Memory B cell (primary cell): Measurements from ENCODE around the gene PTEN.
"Not testable (repeated sequence)": the region's sequence is repeated elsewhere in the genome, so short reads cannot be mapped to it uniquely, and the experiment has no call there.

Experiments used
- ATAC-seq: fragments of 150-1000 bp; cut with Tn5 transposase; 2 replicates; pipeline ENCODE4 v1.10.0; 2021; ENCODE audit warnings: low read depth, mild to moderate bottlenecking, moderate library complexity
- DNase-seq, 2 donors: peaks; one replicate each; pipeline ENCODE4 v3.0.0; 2022; ENCODE audit warnings: low spot score in 2 of 2
- H3K27ac Mint-ChIP-seq: one replicate; pipeline ENCODE4 v1.8.0; 2022; ENCODE audit warnings: mild to moderate bottlenecking, moderate library complexity, mixed read lengths
- H3K27me3 Mint-ChIP-seq: one replicate; pipeline ENCODE4 v1.8.0; 2022; ENCODE audit warnings: mixed read lengths
- H3K36me3 Mint-ChIP-seq: one replicate; pipeline ENCODE4 v1.8.0; 2022; ENCODE audit warnings: mild to moderate bottlenecking, mixed read lengths
- H3K4me1 Mint-ChIP-seq: one replicate; pipeline ENCODE4 v1.8.0; 2022; ENCODE audit warnings: mixed read lengths
- H3K4me3 Mint-ChIP-seq: one replicate; pipeline ENCODE4 v1.8.0; 2022; ENCODE audit warnings: mild to moderate bottlenecking, moderate library complexity, mixed read lengths
- H3K9me3 Mint-ChIP-seq: one replicate; pipeline ENCODE4 v1.8.0; 2022; ENCODE audit warnings: mixed read lengths

The PTEN gene

DNA sequence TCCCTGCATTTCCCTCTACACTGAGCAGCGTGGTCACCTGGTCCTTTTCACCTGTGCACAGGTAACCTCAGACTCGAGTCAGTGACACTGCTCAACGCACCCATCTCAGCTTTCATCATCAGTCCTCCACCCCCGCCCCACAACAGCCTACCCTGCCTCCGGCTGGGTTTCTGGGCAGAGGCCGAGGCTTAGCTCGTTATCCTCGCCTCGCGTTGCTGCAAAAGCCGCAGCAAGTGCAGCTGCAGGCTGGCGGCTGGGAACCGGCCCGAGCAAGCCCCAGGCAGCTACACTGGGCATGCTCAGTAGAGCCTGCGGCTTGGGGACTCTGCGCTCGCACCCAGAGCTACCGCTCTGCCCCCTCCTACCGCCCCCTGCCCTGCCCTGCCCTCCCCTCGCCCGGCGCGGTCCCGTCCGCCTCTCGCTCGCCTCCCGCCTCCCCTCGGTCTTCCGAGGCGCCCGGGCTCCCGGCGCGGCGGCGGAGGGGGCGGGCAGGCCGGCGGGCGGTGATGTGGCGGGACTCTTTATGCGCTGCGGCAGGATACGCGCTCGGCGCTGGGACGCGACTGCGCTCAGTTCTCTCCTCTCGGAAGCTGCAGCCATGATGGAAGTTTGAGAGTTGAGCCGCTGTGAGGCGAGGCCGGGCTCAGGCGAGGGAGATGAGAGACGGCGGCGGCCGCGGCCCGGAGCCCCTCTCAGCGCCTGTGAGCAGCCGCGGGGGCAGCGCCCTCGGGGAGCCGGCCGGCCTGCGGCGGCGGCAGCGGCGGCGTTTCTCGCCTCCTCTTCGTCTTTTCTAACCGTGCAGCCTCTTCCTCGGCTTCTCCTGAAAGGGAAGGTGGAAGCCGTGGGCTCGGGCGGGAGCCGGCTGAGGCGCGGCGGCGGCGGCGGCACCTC lies at the start of gene PTEN, which contains the start of gene KLLN:
TSS of gene PTEN (plus strand) at position 573 of the 891 bp plus-strand sequence. CDS start 845 bp downstream, outside the sequence.
TSS of gene KLLN (minus strand) at position 481 of the 891 bp plus-strand sequence. CDS start 1,046 bp downstream, outside the sequence.
- peak; percentile 81 to 82 for DNase-seq
- H3K4me1 Mint-ChIP-seq = peaks cover 31% of the 10 kb centered on the region
- H3K4me3 Mint-ChIP-seq = peak within 1 kb of the TSS; percentile 97
- H3K27me3 Mint-ChIP-seq = no peaks in the 10 kb centered on the region
- peak within 1 kb of the TSS; percentile 93 for H3K27ac Mint-ChIP-seq
- peaks cover 5% of the 10 kb centered on the region for H3K36me3 Mint-ChIP-seq
- H3K9me3 Mint-ChIP-seq = no peaks in the 10 kb centered on the region
- peak; percentile 42 for ATAC-seq

- no peak for DNase-seq
- no peaks in the 10 kb centered on the region for H3K27me3 Mint-ChIP-seq
- no peak for ATAC-seq
- H3K9me3 Mint-ChIP-seq = no peaks in the 10 kb centered on the region
- peak overlapping the region; percentile 14 for H3K4me3 Mint-ChIP-seq
- peak overlapping the region; percentile 98 for H3K27ac Mint-ChIP-seq
- H3K36me3 Mint-ChIP-seq = peaks cover 10% of the 10 kb centered on the region
- peaks cover 28% of the 10 kb centered on the region for H3K4me1 Mint-ChIP-seq
Measured at GRCh38 chr10:87816163-87816897, 47.1 kb upstream of the PTEN start.

GRCh38 chr10:87816898-87817608 lies 46.4 kb upstream of the PTEN start:
- no peak for DNase-seq
- H3K4me1 Mint-ChIP-seq = peaks cover 23% of the 10 kb centered on the region
- no peaks in the 10 kb centered on the region for H3K27me3 Mint-ChIP-seq
- no peaks in the 10 kb centered on the region for H3K9me3 Mint-ChIP-seq
- peaks cover 4% of the 10 kb centered on the region for H3K36me3 Mint-ChIP-seq
- H3K4me3 Mint-ChIP-seq = peak overlapping the region; percentile 96
- ATAC-seq = no peak
- peak overlapping the region; percentile 98 for H3K27ac Mint-ChIP-seq

- peak within 1 kb of the TSS; percentile 98 for H3K27ac Mint-ChIP-seq
- no peaks in the 10 kb centered on the region for H3K27me3 Mint-ChIP-seq
- H3K9me3 Mint-ChIP-seq = no peaks in the 10 kb centered on the region
- peak within 1 kb of the TSS; percentile 96 for H3K4me3 Mint-ChIP-seq
- peaks cover 4% of the 10 kb centered on the region for H3K36me3 Mint-ChIP-seq
- peak; percentile 75 to 78 for DNase-seq
- peaks cover 23% of the 10 kb centered on the region for H3K4me1 Mint-ChIP-seq
- ATAC-seq = peak; percentile 73
Measured at GRCh38 chr10:87817609-87818504, 45.6 kb upstream of the PTEN start, which contains the start of gene ATAD1. Gene ATAD1 (minus strand): TSS chr10:87818226. CDS start chr10:87814599, 3,627 bp downstream.

GRCh38 chr10:87818505-87819288 lies 44.7 kb upstream of the PTEN start:
- H3K27ac Mint-ChIP-seq = peak overlapping the region; percentile 98
- peak overlapping the region; percentile 96 for H3K4me3 Mint-ChIP-seq
- H3K9me3 Mint-ChIP-seq = no peaks in the 10 kb centered on the region
- DNase-seq = peak in 1 of 2 donors; percentile 61
- peaks cover 4% of the 10 kb centered on the region for H3K36me3 Mint-ChIP-seq
- peaks cover 23% of the 10 kb centered on the region for H3K4me1 Mint-ChIP-seq
- H3K27me3 Mint-ChIP-seq = no peaks in the 10 kb centered on the region
- ATAC-seq = peak; percentile 62

DNA sequence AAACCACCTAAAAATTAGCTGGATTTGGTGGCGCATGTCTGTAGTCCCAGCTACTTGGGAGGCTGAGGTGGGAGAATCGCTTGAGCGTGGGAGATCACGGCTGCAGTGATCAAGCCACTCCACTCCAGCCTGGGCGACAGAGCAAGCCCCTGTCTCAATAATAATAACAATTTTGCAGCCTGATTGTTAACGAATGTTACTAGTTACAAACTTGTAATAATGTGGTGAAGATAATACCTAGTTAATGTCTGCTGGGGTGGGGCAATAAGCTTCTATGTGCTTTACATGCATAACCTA lies 44.2 kb upstream of the PTEN start:
- Mint-ChIP-seq H3K4me3 (no peak overlapping the region), H3K4me1 (peaks cover 23% of the 10 kb centered on the region), H3K27me3 (no peaks in the 10 kb centered on the region), H3K27ac (peak overlapping the region; percentile 98), H3K36me3 (peaks cover 4% of the 10 kb centered on the region), H3K9me3 (no peaks in the 10 kb centered on the region)
- ATAC-seq = no peak
- no peak for DNase-seq

- H3K27me3 Mint-ChIP-seq = no peaks in the 10 kb centered on the region
- ATAC-seq (no peak), DNase-seq (no peak)
- H3K4me1 Mint-ChIP-seq = no peaks in the 10 kb centered on the region
- H3K36me3 Mint-ChIP-seq = no peaks in the 10 kb centered on the region
- no peaks in the 10 kb centered on the region for H3K9me3 Mint-ChIP-seq
- no peak overlapping the region for H3K4me3 Mint-ChIP-seq
- H3K27ac Mint-ChIP-seq = no peak overlapping the region
Measured at GRCh38 chr10:87826653-87827052, 36.8 kb upstream of the PTEN start.

GRCh38 chr10:87827681-87828080 lies 35.7 kb upstream of the PTEN start:
- Mint-ChIP-seq H3K36me3 (no peaks in the 10 kb centered on the region), H3K4me1 (no peaks in the 10 kb centered on the region), H3K27ac (no peak overlapping the region), H3K9me3 (no peaks in the 10 kb centered on the region), H3K4me3 (no peak overlapping the region), H3K27me3 (no peaks in the 10 kb centered on the region)
- ATAC-seq (no peak), DNase-seq (no peak)

DNA sequence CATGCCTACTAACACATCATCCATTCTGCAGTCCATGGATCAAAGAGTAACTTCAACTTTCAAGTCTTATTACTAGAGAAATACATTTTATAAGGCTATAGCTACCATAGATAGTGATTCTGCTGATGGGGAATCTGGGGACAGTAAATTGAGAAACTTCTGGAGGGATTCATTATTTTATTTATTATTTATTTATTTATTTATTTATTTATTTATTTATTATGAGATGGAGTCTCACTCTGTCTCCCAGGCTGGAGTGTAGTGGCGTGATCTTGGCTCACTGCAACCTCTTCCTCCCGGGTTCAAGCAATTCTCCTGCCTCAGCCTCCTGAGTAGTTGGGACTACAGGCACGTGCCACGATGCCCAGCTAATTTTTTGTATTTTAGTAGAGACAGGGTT lies 34.4 kb upstream of the PTEN start:
- H3K4me1 Mint-ChIP-seq, H3K27me3 Mint-ChIP-seq, H3K36me3 Mint-ChIP-seq, H3K9me3 Mint-ChIP-seq, ATAC-seq, H3K27ac Mint-ChIP-seq, DNase-seq, H3K4me3 Mint-ChIP-seq: not testable (repeated sequence)

DNA sequence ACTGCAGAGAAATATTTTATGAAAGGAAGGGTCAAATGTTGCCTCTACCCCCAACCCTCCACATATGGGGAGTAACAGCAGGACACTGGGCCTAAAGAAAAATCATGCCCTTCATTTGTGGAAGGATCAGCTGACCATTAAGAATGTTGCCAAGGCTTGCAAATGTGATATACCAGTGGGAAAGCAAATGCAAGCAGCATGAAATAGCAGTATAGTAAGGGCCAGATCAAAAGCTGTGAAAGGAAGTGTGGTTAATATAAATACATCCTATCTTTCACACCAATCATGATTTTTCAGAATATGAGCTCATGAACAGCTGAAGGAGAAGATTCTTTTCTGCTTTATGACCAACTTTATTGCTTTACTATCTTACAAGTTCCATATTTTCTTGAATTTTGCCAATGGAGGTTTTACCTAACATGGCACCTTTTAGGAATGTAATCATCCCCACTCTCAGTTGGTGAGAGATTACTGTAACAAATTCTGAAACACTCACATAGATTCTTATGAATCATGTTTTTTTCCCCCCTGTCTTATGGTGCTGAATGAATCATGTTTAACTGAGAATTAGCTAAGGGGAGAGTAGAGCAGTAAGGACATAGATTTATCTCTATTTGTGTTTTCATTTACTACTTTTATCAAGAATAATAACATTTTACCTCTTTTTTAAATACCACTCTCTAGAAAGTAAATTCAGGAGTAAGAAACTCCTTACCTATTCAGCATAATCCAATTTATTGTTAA lies 33.3 kb upstream of the PTEN start:
- Mint-ChIP-seq H3K27ac (no peak overlapping the region), H3K9me3 (no peaks in the 10 kb centered on the region), H3K4me3 (no peak overlapping the region), H3K27me3 (no peaks in the 10 kb centered on the region), H3K4me1 (no peaks in the 10 kb centered on the region), H3K36me3 (no peaks in the 10 kb centered on the region)
- no peak for DNase-seq
- no peak for ATAC-seq

DNA sequence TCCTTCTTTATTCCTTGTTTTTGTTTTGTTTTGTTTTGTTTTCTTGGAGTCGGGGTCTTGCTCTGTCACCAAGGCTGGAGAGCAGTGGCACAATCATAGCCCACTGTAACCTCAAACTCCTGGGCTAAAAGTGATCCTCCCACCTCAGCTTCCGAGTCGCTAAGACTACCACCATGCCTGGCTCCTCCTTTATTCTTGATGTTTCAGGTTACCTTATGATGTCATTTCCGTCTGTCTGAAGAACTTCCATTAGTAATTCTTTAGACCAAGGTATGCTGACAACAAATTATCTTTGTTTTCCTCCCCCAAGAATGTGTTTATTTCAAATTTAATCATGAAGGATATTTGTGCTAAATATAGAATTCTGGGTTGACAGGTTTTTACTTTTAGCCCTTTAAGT lies 27.3 kb upstream of the PTEN start:
- DNase-seq (no peak), ATAC-seq (no peak)
- H3K9me3 Mint-ChIP-seq = no peaks in the 10 kb centered on the region
- no peak overlapping the region for H3K4me3 Mint-ChIP-seq
- H3K27ac Mint-ChIP-seq = no peak overlapping the region
- peaks cover 5% of the 10 kb centered on the region for H3K4me1 Mint-ChIP-seq
- H3K36me3 Mint-ChIP-seq = no peaks in the 10 kb centered on the region
- no peaks in the 10 kb centered on the region for H3K27me3 Mint-ChIP-seq

DNA sequence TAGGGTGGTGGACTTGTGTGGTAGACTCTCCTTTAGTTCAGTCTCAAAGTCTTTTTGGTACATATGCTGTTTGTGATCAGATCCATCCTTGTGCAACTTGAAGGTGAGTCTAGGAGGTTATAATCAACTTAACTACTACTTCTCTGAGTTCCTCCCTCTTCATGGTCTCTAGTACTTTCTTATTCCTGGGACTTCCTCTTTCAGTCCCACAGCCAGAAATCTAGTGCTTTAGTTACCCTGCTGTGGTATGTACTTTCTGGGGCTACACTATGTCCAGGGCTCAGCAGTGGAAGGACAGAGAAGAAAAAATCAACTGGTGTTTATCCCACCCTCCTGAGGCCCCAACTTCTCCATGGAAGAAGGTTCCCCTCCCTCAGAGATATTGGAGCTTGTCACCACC lies 26.0 kb upstream of the PTEN start:
- H3K27me3 Mint-ChIP-seq = no peaks in the 10 kb centered on the region
- no peak overlapping the region for H3K4me3 Mint-ChIP-seq
- H3K27ac Mint-ChIP-seq = no peak overlapping the region
- H3K4me1 Mint-ChIP-seq = peaks cover 5% of the 10 kb centered on the region
- ATAC-seq = peak; percentile 78
- no peaks in the 10 kb centered on the region for H3K9me3 Mint-ChIP-seq
- no peaks in the 10 kb centered on the region for H3K36me3 Mint-ChIP-seq
- DNase-seq = no peak
